ENCODE data around the gene MAP2K2. TPM values are rescaled to one million over a fixed set of nuclear protein-coding genes. Genes with fewer than 3 reads are reported as not detected.

The MAP2K2 gene
- total RNA-seq, 1 donor from 2014 or later, result 154 TPM

GRCh38 chr19:4094761-4095487, 29.0 kb downstream of the MAP2K2 start:
- H3K27ac Mint-ChIP-seq, result no peak overlapping the region
- DNase-seq (ENCODE audit: low spot score, unreplicated experiment), result no peak
- peaks cover 9% of the 10 kb centered on the region for H3K36me3 Mint-ChIP-seq (ENCODE audit: insufficient read depth)
- H3K4me1 Mint-ChIP-seq (ENCODE audit: low read depth), result no peaks in the 10 kb centered on the region
- TF ChIP-seq CTCF (IDR thresholded peaks at IDR 0.05; ENCODE audit: unreplicated experiment), result no peak
- H3K27me3 Mint-ChIP-seq, result no peaks in the 10 kb centered on the region
- H3K4me3 Mint-ChIP-seq (ENCODE audit: low read depth), result no peak overlapping the region
- no peaks in the 10 kb centered on the region for H3K9me3 Mint-ChIP-seq (ENCODE audit: low read depth)

- H3K27ac Mint-ChIP-seq, result no peak overlapping the region
- peaks cover 9% of the 10 kb centered on the region for H3K36me3 Mint-ChIP-seq (ENCODE audit: insufficient read depth)
- no peak overlapping the region for H3K4me3 Mint-ChIP-seq (ENCODE audit: low read depth)
- H3K27me3 Mint-ChIP-seq, result no peaks in the 10 kb centered on the region
- TF ChIP-seq CTCF (IDR thresholded peaks at IDR 0.05; ENCODE audit: unreplicated experiment), result no peak
- H3K9me3 Mint-ChIP-seq (ENCODE audit: low read depth), result no peaks in the 10 kb centered on the region
- H3K4me1 Mint-ChIP-seq (ENCODE audit: low read depth), result no peaks in the 10 kb centered on the region
- no peak for DNase-seq (ENCODE audit: low spot score, unreplicated experiment)
These were observed 29.6 kb downstream of the MAP2K2 start for GRCh38 chr19:4094291-4094690.

DNA sequence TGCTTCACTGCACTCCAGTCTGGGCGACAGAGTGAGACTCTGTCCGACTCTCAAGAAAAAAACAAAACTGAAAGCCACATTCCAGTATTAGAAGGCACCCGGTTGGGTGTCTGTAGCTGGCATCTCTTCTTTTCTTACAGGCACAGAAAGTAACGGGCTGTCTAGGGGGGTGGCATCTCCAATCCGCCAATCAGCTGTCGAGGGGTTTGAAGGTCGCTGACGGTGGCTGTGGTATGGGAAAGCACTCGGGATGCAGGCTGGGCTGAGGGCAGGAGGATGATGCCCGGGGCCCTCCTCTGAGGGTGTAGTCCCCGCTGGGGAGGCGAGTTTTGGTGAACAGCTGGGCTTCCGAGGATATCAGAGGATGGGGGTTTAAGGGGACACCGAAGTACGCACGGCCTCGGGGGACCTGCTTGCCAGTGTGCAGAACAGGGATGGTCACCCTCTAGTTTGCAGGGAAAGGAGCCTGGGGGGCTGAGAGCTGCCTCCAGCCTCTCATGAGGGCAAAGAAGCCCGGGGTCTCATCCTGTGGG, 30.2 kb downstream of the MAP2K2 start:
- H3K9me3 Mint-ChIP-seq (ENCODE audit: low read depth), result no peaks in the 10 kb centered on the region
- no peak overlapping the region for H3K4me3 Mint-ChIP-seq (ENCODE audit: low read depth)
- H3K27ac Mint-ChIP-seq, result no peak overlapping the region
- TF ChIP-seq CTCF (IDR thresholded peaks at IDR 0.05; ENCODE audit: unreplicated experiment), result no peak
- no peaks in the 10 kb centered on the region for H3K27me3 Mint-ChIP-seq
- DNase-seq (ENCODE audit: low spot score, unreplicated experiment), result no peak
- H3K4me1 Mint-ChIP-seq (ENCODE audit: low read depth), result no peaks in the 10 kb centered on the region
- peaks cover 9% of the 10 kb centered on the region for H3K36me3 Mint-ChIP-seq (ENCODE audit: insufficient read depth)

DNA sequence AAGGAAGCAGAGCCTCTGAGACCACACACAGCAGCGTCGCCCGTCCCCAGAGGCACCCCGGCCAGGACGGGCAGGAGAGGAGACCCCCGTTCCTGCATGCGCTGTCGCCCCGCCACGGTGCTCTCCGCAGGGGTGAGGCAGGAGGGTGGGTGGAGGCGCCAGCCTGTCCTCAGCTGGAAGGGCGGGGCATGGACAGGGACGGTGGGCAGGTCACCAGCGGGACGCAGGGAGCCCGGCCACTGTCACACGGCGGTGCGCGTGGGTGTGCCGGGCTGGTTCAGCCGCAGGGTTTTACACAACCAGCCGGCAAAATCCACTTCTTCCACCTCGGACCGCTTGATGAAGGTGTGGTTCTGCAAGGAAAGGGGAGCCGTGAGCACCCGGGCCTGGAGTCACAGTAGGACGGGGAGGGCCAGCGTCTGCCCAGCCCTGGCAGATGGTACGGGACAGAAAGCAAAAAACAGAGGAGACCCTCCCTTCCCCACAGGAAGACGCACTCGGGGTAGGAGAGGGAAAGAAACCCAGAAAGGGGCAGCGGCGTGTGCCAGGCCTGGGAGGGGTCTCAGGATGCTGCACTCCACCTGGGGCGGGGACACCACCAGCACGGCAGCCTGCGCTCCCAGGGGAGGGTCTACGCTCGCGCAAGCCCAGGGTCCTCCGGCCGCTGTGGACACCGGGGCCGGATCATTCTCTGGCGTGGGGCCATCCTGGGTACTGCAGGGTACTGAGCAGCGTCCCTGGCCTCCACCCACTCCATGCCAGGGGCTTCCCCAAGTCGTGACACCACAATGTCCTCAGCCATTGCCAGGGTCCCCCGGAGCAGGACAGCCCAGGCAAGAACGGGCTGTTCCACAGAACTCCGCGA, 33.3 kb downstream of the MAP2K2 start:
- no peak for TF ChIP-seq CTCF (IDR thresholded peaks at IDR 0.05; ENCODE audit: unreplicated experiment)
- Mint-ChIP-seq H3K9me3 (ENCODE audit: low read depth) (no peaks in the 10 kb centered on the region), H3K4me3 (ENCODE audit: low read depth) (no peak overlapping the region), H3K4me1 (ENCODE audit: low read depth) (peaks cover 5% of the 10 kb centered on the region), H3K27me3 (no peaks in the 10 kb centered on the region), H3K36me3 (ENCODE audit: insufficient read depth) (peaks cover 5% of the 10 kb centered on the region), H3K27ac (no peak overlapping the region)
- no peak for DNase-seq (ENCODE audit: low spot score, unreplicated experiment)

DNA sequence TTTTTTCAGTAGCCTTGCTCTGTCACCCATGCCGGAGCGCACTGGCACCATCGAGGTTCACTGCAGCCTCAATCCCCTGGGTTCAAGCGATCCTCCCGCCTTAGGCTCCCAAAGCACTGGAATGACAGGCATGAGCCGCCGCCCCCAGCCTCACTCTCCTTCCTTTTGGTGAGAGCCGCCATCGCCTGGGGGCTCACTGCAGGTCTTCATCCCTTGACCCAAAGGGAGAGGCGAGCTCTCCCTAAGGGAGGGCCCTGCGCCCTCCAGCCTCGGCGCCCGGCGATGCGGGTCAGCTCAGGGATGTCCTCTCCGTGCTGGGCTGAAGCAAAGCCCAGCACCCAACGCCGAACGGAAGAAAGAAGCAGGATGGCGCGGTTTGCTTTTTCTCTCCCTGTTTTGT, 34.0 kb downstream of the MAP2K2 start:
- Mint-ChIP-seq H3K27me3 (no peaks in the 10 kb centered on the region), H3K27ac (no peak overlapping the region), H3K36me3 (ENCODE audit: insufficient read depth) (peaks cover 5% of the 10 kb centered on the region), H3K9me3 (ENCODE audit: low read depth) (no peaks in the 10 kb centered on the region), H3K4me1 (ENCODE audit: low read depth) (peaks cover 5% of the 10 kb centered on the region), H3K4me3 (ENCODE audit: low read depth) (no peak overlapping the region)
- TF ChIP-seq CTCF (IDR thresholded peaks at IDR 0.05; ENCODE audit: unreplicated experiment), result no peak
- no peak for DNase-seq (ENCODE audit: low spot score, unreplicated experiment)
